ENCODE measurements around the gene PHF12. TPM values are rescaled to one million over a fixed set of nuclear protein-coding genes. Genes with fewer than 3 reads are reported as not detected.

PHF12 gene
- total and polyA plus RNA-seq, 2 of the 4 experiments (the other 2 are of a cell fraction): 24.4 to 25.6 TPM

DNA sequence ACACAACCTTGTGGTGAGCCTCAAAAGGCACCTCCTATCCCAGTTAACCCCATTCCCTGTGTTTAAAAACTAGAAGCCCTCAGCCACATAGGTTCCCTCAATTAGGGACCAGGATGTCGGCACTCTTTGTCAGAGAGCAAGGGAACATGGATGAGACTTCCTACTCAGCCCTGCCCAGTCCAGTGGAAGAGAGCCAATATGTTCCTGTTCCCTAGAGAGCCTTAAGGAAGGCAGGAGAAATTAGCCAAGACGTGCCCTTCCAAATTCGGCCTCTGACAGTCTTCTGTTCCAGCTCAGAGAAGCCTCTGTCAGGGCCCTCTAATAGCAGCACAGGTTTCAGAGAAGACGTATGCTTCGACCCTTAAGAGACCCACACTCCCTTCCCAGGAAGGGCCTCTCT lies 33.9 kb downstream of the PHF12 start:
- Histone ChIP-seq H4K20me1 (ENCODE audit: insufficient read depth, low read length) (peaks cover 27% of the 10 kb centered on the region; the same call in 1 of the 2 replicates), H3K4ac (ENCODE audit: low read depth, low read length) (no peak overlapping the region), H2BK20ac (ENCODE audit: low read depth, low read length) (no peak overlapping the region), H2BK15ac (ENCODE audit: low read depth, low read length) (no peak overlapping the region), H3K9me1 (ENCODE audit: insufficient read depth, low read length) (no peaks in the 10 kb centered on the region), H3K79me1 (ENCODE audit: low read depth in 1 of 2, low read length in 2 of 2) (peaks cover 45 to 55% of the 10 kb centered on the region in 2 experiments), H3K4me1 (ENCODE audit: control insufficient read depth, insufficient read depth, low read length) (no peaks in the 10 kb centered on the region), H3K14ac (replicated peaks; ENCODE audit: low read depth, low read length) (no peak overlapping the region), H3K18ac (ENCODE audit: low read depth, low read length) (no peak overlapping the region), H2BK120ac (ENCODE audit: low read depth, low read length) (no peak overlapping the region), H2AFZ (replicated peaks; ENCODE audit: low read length, poor library complexity) (no peak overlapping the region), H3K9me3 (ENCODE audit: control insufficient read depth, insufficient read depth, low read length) (no peaks in the 10 kb centered on the region), H2BK5ac (ENCODE audit: low read depth, low read length, poor library complexity, severe bottlenecking) (no peak overlapping the region), H3K23ac (ENCODE audit: low read depth, low read length) (no peak overlapping the region), H3K27ac (ENCODE audit: insufficient read depth, low read length) (no peak overlapping the region), H3K27me3 (ENCODE audit: control insufficient read depth, insufficient read depth, low read length) (no peaks in the 10 kb centered on the region), H4K5ac (ENCODE audit: low read depth, low read length) (no peak overlapping the region), H2AK5ac (ENCODE audit: low read depth, low read length) (no peak overlapping the region), H4K91ac (ENCODE audit: insufficient read depth, low read depth, low read length) (no peak overlapping the region), H3K4me3 (ENCODE audit: insufficient read depth, low read depth, low read length) (no peak overlapping the region), H3K56ac (ENCODE audit: extremely low read depth, insufficient read depth, low read length) (no peak overlapping the region), H2AK9ac (replicated peaks; ENCODE audit: low read depth, low read length, poor library complexity) (no peak overlapping the region), H3K9ac (ENCODE audit: low read depth, low read length) (no peak overlapping the region), H3K4me2 (ENCODE audit: low read depth, low read length) (no peak overlapping the region), H4K8ac (ENCODE audit: low read depth in 2 of 2, low read length in 2 of 2) (no peak overlapping the region), H3K36me3 (ENCODE audit: control insufficient read depth, insufficient read depth, low read length) (peaks cover 59% of the 10 kb centered on the region)
- in situ Hi-C loops (cut with MboI; ENCODE audit: low sequenced_read_pairs) (no loop called here), intact Hi-C loops (cut with micrococcal nuclease) (no loop called here), dilution Hi-C loops (cut with HindIII; ENCODE audit: low sequenced_read_pairs, unreplicated experiment) (no loop called here)
- DNase-seq (no peak), ATAC-seq (ENCODE audit: low read depth) (no peak)
- BruUV-seq (replicated peaks): no TSS peak
- WGBS, 2 experiments (ENCODE audit: extremely low coverage in 2 of 2, insufficient read length in 1 of 2): no CpG with 5 or more reads among the region's 5 CpGs
- POLR2A ChIA-PET (ENCODE audit: unreplicated experiment): no interaction called here
- CTCF ChIA-PET: no interaction called here
- TF ChIP-seq POLR2A (IDR thresholded peaks at IDR 0.05; ENCODE audit: low read depth, low read length) (no peak), CHD1 (IDR thresholded peaks at IDR 0.05; ENCODE audit: low read depth, low read length) (no peak), BHLHE40 (IDR thresholded peaks at IDR 0.05; ENCODE audit: low read depth, low read length) (no peak), SMC3 (IDR thresholded peaks at IDR 0.05; ENCODE audit: low read depth, low read length) (no peak), RFX5 (IDR thresholded peaks at IDR 0.05; ENCODE audit: low read depth, low read length) (no peak), NFE2L2 (IDR thresholded peaks at IDR 0.05; ENCODE audit: low read depth, low read length) (no peak), FOS (IDR thresholded peaks at IDR 0.05; ENCODE audit: low read depth, low read length) (no peak), RAD21 (IDR thresholded peaks at IDR 0.05; ENCODE audit: low read length) (no peak), MAFK (IDR thresholded peaks at IDR 0.05; ENCODE audit: low read depth, low read length) (no peak), RCOR1 (IDR thresholded peaks at IDR 0.05; ENCODE audit: insufficient replicate concordance, low read length) (no peak), CEBPB (IDR thresholded peaks at IDR 0.05; ENCODE audit: low read depth, low read length) (no peak), MXI1 (IDR thresholded peaks at IDR 0.05; ENCODE audit: borderline replicate concordance, low read depth, low read length) (no peak), MAZ (IDR thresholded peaks at IDR 0.05; ENCODE audit: borderline replicate concordance, low read depth, low read length) (no peak)
- TF ChIP-seq, protein P1, sequence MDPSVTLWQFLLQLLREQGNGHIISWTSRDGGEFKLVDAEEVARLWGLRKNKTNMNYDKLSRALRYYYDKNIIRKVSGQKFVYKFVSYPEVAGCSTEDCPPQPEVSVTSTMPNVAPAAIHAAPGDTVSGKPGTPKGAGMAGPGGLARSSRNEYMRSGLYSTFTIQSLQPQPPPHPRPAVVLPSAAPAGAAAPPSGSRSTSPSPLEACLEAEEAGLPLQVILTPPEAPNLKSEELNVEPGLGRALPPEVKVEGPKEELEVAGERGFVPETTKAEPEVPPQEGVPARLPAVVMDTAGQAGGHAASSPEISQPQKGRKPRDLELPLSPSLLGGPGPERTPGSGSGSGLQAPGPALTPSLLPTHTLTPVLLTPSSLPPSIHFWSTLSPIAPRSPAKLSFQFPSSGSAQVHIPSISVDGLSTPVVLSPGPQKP (IDR thresholded peaks at IDR 0.05; ENCODE audit: borderline replicate concordance, low read depth, low read length): no peak
- TF ChIP-seq, protein P2, sequence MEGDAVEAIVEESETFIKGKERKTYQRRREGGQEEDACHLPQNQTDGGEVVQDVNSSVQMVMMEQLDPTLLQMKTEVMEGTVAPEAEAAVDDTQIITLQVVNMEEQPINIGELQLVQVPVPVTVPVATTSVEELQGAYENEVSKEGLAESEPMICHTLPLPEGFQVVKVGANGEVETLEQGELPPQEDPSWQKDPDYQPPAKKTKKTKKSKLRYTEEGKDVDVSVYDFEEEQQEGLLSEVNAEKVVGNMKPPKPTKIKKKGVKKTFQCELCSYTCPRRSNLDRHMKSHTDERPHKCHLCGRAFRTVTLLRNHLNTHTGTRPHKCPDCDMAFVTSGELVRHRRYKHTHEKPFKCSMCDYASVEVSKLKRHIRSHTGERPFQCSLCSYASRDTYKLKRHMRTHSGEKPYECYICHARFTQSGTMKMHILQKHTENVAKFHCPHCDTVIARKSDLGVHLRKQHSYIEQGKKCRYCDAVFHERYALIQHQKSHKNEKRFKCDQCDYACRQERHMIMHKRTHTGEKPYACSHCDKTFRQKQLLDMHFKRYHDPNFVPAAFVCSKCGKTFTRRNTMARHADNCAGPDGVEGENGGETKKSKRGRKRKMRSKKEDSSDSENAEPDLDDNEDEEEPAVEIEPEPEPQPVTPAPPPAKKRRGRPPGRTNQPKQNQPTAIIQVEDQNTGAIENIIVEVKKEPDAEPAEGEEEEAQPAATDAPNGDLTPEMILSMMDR (conservative IDR thresholded peaks at IDR 0.05; ENCODE audit: low read depth, low read length): no peak
- TF ChIP-seq, protein P3, sequence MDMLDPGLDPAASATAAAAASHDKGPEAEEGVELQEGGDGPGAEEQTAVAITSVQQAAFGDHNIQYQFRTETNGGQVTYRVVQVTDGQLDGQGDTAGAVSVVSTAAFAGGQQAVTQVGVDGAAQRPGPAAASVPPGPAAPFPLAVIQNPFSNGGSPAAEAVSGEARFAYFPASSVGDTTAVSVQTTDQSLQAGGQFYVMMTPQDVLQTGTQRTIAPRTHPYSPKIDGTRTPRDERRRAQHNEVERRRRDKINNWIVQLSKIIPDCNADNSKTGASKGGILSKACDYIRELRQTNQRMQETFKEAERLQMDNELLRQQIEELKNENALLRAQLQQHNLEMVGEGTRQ (IDR thresholded peaks at IDR 0.05; ENCODE audit: low read depth, low read length): no peak
